NCI-H2171 treated with DMSO at 0.1 percent for 48 hours (cell line): ENCODE measurements around the gene KCTD13.
"Not testable (repeated sequence)": the region's sequence is repeated elsewhere in the genome, so short reads cannot be mapped to it uniquely, and the experiment has no call there.

Source experiments
- DNase-seq: peaks from one replicate; lab custom pipeline; 2025; lab: John Stamatoyannopoulos, UW

Gene KCTD13

DNA sequence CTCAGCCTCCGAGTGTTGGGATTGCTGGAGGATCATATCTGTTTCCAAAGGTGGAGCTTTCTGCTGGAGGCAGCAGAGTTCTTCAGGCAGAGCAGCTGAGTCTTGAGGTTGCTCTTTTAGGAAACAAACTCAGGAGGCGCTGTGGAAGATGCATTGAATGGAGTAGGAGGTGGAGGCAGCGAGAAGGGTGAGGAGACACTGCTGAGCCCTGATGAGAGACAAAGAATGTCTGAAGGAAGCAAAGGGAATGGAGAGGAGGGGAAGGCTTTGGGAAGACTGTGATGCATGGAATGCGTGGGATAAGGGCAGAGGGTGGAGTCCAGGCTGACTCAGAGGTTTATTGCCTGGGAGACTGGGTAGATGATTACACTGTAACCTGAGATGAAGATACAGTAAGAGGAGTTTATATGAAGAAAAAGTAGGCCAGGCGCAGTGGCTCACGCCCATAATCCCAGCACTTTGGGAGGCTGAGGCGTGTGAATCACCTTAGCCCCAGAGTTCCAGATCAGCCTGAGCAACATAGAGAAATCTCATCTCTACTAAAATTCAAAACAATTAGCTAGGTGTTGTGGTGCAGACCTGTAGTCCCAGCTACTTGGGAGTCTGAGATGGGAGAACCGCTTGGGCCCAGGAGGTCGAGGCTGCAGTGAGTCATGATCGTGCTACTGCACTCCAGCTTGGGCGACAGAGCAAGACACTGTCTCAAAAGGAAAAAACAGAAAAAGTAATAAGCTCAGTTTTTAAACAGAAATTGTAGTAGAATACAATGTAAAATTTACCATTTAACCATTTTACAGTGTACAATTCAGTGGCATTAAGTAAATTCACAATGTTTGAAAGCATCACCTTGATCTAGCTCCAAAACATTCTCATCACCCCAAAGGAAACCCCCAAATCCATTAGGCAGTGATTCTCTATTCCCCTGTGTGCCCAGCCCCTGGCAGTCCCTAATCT, 18.1 kb upstream of the KCTD13 start:
- peak; percentile 71 for DNase-seq

DNA sequence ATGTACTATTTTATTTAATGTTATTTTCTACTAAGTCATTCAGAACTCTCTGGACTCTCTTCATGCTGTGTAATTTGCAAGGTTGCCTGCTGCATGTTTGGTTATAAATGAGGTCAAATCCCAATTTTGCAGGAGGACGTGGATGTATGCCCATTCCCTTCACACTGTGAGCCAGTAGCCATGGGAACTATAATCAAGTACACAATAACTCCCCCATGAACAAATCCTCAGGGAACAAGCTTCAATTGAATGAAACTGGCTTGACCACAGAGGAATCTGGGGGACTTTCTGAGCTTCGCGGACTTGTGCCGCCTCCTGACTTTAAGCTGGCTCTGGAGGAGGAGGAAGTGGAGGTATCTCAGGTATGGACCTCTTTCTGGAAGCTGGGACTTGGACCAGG, 14.6 kb upstream of the KCTD13 start:
- no peak for DNase-seq

DNA sequence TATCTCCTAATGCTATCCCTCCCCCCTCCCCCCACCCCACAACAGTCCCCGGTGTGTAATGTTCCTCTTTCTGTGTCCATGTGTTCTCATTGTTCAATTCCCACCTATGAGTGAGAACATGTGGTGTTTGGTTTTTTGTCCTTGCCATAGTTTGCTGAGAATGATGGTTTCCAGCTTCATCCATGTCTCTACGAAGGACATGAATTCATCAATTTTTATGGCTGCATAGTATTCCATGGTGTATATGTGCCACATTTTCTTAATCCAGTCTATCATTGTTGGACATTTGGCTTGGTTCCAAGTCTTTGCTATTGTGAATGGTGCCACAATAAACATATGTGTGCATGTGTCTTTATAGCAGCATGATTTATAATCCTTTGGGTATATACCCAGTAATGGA, 5.7 kb upstream of the KCTD13 start:
- not testable (repeated sequence) for DNase-seq

DNA sequence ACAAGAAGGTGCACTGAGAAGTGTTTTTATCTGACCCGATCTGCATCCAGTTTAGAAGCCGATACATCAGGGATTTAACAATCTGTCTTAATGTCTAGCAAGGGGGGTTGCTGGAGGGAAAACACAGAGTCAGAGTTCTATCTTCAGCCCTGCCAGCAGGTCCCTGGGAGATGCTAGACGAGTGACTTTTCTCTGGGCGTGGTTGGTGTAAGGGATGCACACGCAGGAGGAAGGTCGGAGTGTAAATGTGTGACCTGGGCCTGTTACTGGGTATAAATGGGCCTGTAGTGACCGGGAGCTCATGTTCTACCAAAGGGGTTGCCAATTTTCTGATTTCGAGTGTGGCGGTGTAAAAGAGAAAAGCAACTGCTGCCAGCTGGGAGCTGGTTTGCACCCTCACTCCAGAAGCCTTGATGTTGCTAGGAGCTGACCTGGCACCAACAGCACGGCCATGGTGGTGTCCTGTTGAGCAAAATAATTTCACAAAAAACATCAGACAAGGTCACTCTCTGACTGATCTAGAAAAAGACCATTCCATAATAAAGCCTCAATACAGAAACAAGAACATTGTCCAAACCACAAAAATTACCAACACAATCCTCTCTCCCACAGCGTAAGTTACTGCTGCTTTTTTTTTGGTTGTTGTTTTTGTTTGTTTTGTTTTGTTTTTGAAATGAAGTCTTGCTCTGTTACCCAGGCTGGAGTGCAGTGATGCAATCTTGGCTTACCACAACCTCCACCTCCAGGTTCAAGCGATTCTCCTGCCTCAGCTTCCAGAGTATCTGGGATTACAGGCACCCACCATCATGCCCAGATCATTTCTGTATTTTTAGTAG, 1.3 kb upstream of the KCTD13 start:
- no peak for DNase-seq

DNA sequence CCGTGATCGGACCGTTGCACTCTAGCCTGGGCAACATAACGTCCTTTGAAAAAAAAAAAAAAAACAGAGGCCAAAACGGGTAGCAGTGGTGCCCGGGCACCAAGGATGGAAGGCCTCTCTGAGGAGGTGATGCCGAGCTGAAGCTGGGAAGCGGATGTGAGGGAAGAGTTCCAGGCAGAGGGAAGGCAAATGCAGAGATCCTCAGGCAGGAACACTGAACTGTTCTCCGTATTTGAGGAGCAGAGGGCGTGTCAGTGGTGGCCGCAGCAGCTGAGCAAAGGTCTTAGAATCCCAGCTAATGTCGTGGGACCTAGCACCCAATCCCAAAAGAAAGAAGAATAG, 656 bp upstream of the KCTD13 start:
- DNase-seq, result peak; percentile 52

DNA sequence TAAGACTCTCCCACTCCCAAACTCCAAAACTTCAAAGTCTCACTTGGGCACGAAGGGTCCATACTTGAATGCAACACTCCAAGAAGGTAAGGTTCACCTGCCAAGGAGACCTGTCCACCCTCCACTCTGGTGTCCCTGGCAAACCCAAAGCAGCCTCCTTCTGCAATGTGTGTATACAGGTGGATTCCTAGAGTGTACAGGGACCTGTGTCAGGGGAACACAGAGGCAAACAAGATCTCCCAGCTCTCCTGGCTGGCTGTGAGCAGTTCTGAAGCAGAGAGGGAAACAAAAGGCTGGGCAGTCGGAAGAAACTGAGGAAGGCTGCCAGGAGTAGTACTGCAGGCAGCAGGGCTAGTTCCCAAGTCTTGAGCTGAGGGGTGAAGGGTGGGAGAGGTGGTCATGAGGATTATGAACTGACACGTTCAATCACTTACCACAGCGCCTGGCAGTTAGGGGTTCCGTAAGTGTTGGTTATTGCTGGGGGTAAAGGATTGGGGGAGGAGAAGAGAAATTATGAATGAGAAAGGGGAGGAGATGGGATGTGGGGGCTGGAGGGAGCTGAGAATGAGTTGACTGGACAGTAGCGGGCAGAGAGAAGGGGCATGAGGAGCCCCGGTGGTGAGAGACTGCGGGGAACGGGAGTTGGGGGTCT, 795 bp downstream of the KCTD13 start:
- no peak for DNase-seq

DNA sequence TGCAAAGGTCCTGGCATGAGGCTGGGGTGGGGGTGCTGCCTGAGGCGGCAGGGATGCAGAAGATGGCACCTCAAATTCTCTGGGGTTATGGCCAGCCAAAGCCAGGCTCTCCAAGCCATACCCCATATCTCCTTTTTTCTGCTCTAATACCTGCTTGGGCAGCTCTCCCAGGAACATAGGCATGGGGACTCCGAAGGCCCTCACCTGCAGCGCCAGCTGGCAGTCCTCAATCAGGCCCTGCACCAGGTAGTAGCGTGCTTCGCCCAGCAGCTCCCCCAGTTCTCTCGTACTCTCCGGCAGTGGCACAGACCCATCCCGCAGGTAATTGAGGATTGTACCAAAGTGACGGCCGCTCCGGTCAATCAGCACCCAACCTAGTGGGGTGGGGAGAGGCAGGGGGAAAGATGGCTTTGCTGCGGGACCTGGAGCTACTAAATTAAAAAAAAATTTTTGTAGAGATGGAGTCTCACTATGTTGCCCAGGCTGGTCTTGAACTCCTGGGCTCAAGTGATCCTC, 3.0 kb downstream of the KCTD13 start:
- no peak for DNase-seq

DNA sequence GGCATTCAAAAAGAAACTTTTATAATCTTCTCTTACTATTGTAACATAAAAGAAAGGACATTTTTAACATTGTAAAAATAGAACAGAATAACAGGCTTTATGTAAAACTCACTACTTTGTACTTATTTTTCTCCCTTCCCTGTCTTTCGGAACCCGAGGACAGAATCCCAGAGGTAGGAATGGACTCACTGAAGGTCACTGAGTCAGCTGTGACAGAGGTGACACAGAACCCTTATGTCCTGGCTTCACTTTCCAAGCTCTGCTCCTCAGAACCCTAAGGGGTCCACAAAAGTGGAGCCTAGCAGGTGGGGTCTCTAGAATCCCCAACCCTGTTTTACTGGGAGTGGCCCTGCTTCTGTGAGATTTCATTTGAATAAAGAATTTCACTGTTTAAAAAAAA, 3.7 kb downstream of the KCTD13 start:
- no peak for DNase-seq

DNA sequence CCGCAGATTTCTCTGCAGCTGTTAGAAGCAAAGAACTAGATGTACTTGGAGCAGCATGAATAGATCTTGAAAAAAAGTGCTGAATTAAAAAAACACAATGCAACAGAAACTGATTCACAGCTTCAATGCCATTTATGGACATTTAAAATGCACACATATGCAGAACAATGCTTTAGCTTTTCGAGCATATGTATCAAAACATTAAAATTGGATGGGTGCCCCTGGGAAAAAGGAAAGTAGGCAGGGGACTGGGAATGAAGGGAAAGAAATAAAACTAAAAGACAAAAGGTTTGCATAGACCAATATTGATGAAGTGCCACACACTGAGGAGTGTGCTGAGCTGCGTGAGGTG, 5.0 kb downstream of the KCTD13 start:
- DNase-seq, result no peak

DNA sequence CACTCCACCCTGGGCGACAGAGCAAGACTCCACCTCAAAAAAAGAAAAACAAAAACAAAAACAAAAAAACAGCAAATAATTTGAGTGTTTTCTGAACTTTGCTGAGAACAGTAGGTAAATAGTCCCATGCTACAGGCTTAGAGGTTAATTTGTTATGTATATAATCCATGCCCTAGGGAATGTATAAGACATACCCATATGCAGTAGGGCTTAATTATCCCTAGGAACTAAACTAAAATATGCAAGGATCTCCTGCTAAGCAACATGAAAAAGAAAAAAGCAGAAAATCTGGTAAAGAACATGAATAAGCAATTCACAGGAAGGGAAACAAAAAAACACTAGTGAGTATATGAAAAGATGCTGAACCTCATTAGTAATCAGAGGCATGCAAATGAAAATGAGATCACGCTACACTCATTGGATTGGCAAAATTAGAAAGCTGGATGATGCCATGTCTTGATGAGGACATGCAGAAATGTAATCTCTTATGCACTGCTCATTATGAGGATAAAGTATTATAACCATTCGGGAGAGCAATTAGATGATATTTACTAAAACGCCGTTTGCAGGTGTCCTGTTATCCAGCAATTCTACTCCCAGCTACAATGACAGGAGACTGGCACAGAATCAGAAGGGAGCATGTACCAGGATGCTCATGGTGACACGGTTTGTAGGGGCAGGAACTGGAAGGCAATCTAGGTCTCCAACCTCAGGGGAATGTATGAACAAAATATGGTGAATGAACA, 5.6 kb downstream of the KCTD13 start:
- DNase-seq, result no peak

DNA sequence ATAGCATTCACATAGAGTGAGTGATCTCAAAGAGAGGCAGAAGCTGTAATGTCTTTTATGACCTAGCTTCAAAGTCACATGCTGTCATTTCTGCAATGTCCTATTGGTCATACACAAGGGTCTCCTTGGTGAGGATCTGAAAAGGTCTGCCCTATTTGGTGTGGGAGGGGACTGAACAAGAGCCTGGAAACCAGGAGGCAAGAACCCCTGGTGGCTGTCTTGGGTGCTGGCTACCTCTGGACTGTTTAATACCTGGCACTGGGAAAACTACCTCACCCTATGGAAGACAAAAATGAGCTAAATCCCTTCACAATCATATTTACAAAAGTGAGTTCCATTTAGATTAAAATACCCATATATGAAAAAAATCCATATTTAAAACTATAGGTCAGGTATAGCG, 9.0 kb downstream of the KCTD13 start:
- DNase-seq, result no peak

DNA sequence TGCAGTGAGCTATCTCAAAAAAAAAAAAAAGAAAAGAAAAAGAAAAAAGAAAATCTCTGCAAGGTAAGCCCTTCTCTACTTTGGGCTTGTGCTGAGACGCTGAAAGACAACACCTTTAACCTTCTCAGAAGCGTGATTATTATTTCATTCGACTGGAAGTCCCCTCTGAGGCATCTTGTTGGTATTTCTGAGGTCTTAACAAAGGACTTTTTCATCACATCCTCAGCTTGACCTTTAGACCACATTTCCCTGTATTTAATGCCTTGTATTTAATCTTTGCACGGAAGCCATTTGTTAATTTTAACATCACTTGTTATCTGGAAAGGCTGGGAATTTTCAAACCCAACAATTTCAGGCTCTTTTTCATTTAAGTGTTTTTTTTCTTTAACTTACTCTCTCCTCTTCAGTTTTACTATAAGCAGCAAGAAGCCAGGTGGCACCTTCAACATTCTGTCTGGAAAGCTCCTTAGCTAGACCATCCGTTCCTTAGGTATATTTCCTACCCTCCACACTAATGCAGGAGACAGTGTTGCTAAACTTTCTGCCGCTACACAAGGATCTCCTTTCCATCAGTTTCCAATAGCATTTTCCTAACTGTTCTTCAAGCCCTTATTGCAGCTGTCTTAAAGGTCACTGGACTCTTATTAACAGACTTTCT, 10.3 kb downstream of the KCTD13 start:
- DNase-seq, result no peak

DNA sequence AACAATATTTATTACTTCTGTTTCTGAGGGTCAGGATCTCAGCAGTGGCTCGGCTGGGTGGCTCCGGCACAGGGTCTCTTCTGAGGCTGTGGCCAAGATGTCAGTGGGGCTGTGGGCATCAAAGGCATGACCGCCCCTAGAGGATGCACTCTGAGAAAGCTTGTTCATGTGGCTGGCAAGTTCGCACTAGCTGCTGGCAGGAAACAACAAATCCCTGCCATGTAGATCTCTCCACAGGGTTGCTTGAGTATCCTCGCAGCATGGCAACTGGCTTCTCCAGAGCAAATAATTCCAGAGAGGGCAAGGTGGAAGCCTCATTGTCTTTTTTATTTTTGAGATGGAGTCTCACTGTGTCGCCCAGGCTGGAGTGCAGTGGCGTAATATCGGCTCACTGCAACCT, 12.5 kb downstream of the KCTD13 start:
- DNase-seq, result no peak

DNA sequence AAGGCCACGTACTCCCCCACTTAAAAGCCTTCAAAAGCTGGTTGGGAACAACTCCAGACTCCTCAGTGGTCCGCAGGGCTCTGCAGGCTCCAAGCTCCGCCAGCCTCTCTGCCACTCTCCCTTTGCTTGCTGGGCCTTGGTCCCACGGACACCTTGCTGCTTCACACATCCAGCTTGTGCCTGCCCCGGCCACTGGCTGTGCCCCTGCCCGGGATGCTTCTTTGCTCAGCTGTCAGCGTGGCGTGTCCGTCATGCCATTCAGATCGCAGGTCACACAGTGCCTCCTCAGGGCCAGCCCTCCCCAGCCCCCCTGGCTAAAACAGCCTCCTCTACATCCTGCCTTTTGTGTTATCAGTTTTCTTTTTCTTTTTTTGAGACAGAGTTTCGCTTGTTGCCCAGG, 13.9 kb downstream of the KCTD13 start:
- no peak for DNase-seq

DNA sequence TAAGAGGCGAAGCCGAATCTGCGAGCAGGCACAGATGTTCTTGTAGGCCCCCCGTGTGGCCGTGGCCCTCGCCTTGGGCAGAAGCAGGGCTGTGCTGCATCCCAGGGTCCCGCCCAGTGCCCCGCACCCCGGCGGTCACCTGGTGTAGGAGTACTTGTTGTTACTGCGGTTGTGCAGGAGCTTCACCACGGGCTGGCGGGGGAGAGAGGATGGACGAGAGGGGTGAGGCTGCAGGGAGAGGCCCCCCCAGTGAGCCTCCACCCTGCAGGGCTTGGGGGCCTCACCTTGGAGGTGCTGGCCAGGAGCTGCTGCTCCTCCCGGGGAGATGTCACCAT, 14.4 kb downstream of the KCTD13 start:
- no peak for DNase-seq

DNA sequence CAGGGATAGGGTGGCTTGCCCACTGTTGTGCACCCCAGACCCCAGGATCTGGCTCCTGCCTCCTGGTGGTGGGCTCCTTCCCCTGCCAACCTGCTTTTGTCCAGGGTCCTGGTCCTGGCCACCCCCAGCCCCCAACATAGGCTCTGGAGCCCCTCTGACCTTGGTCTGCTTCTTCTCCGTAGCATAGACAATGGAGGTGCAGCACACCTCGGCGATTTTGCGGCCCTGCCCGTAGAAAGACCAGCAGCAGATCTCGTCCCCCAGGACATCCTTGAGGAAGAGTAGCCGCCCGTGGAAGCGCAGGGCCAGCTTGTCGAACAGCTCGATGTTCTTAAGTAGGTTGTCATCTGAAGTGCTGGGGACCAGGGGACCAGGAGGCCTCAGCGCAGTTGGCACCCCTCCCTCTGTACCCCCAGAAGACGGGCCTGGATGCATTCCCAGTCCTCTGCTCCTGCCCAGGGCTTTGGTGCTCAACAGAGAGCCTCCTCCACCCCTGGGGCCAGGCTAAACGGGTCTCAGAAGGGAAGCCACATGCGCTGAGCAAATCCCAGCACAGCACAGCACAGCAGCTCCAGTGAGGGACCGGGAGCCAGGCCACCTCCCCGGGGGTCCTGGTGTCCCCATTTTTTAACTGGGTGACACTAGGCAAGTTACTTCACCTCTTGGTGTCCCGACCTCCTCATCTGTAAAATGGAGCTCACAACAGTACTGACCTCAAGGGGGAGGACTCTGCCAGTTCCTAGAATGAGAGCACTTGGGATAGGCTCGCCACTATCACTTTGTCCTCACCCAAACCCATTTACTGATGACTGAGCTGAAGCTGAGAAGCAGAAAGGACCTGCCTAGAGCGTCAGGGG, 15.0 kb downstream of the KCTD13 start:
- no peak for DNase-seq

DNA sequence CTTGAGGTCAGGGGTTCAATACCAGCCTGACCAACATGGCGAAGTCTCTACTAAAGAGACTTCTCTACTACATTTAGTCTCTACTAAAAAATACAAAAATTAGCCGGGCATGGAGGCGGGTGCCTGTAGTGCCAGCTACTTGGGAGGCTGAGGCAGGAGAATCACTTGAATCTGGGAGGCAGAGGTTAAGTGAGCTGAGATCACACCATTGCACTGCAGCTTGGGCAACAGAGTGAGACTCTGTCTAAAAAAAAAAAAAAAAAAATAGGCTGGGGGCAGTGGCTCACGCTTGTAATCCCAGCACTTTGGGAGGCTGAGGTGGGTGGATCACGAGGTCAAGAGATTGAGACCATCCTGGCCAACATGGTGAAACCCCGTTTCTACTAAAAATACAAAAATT, 16.2 kb downstream of the KCTD13 start:
- DNase-seq, result not testable (repeated sequence)

DNA sequence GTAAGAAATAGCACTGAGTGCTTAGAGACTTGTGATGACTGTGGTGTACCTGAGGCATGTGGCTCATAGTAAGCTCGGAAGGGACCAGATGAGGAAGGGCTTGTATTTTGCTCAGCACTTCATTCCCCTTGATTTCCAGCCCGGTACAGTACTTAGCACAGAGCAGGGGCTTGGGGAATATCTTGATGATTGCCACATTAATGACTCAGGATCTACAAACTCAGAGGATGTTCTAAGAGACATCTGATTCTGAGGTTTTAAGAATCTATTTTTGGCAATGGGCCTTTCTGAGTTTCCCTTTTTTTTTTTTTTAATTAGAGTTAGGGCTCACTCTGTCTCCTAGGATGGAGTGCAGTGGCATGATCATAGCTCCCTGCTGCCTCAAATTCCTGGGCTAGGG, 16.6 kb downstream of the KCTD13 start:
- DNase-seq, result no peak

DNA sequence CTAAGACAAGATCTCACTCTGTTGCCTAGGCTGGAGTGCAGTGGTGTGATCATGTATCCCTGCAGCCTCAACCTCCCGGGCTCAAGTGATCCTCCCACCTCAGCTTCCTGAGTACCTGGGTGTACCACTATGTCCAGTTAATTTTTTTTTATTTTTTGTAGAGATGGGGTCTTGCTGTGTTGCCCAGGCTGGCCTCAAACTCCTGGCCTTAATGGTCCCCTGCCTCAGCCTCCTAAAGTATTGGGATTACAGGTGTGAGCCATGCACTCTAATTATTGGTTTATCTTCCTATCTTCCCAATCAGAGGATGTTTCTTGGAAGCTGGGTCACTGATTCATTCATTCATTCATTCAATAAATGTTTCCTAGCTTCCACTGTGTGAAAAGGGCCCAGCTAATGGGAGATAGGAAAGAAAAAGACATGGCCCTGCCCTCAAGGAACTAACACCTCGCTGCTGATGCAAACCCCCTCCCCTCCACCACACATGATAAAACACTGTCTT, 17.3 kb downstream of the KCTD13 start:
- DNase-seq, result no peak

DNA sequence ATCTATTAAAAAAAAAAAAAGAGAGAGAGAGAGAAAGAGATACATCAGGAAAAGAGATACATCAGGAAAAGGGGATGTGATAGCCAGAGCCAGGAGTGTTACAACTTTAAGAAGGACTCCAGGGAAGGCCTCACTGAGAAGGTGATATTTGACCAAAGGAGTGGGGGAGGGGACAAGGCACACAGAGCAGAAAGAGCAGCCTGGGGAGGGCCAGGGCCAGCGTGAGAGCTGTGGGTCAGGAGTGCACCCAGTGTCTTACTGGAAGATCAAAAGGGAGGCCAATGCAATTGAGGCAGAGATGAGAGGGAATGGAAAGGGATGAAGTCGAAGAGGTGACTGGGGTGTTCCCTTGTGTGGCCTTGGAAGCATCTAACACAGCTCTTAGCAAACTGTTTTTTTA, 18.1 kb downstream of the KCTD13 start:
- no peak for DNase-seq
